Thoracic aorta endothelial cell (primary cell): ENCODE results near the gene COX10. TPM values are rescaled to one million over a fixed set of nuclear protein-coding genes. Genes with fewer than 3 reads are reported as not detected.

Experiments used
- small RNA-seq: library from RNA; depleted of rRNA; stranded (forward); fragments of <200 nt; gene quantifications from one replicate; pipeline ENCODE3, GENCODE V24; 2012
- total RNA-seq: library from RNA; depleted of rRNA; stranded (reverse); fragments of >200 nt; gene quantifications from 2 replicates; pipeline ENCODE4 v1.2.3, GENCODE V29; 2012

Gene COX10
- 17.2 and 19.8 TPM in 2 replicates for total RNA-seq

DNA sequence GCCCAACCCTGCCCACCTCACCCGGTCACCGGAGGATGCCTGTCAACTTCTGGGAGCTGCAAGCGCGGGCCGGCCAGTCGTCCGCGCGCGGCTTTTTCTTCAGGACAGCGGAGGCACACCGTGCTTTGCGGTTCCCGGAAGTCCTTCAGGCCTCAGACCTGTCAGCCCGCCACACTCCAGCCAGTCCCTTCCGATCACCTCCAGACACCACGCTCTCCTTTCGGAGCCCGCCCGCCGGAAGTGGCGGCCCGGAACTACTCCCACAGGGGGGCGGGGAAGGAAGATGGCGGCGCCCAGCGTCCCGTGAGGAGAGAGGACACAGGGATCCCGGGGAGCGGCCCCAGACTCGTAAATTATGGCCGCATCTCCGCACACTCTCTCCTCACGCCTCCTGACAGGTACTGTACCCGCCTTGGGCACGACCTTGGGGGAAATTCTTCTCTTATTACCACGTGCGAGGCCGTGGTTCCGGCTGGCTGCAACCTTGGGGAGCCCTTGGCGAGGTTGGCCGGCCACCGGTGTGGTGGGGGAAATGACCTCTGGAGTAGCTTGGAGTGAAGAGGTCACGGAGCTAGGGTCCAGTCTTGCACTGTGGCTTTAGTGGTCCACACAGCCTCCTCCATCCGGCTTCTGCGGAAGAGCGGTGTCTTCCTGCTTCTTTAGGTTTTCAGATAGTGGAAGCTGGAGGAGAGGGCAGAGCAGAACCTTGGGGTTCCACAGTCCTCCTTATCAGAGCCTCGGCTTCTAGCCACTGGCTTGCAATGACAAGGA lies at the start of gene COX10:
COX10 (plus strand) TSS at position 254 of the 771 bp plus-strand sequence; CDS start at position 356, 102 bp downstream.

GRCh38 chr17:14236762-14237161 lies 167.5 kb downstream of the COX10 start, which contains the start of gene CDRT15:
Gene CDRT15 (minus strand): TSS chr17:14236862. CDS start chr17:14236833, 29 bp downstream.

Small RNA genes within 50 kb of the gene (small RNA-seq; reads per million reads assigned to genes)
- gene RF00090, result not detected

Other genes with a start within 250 kb of the COX10 start
- not detected in 2 replicates for gene CDRT15, start 167.4 kb downstream of the COX10 start, total RNA-seq
- 0.13 and 0.29 TPM in 2 replicates for gene HS3ST3B1, start 231.6 kb downstream of the COX10 start, total RNA-seq